H9 (cell line): Measurements from ENCODE around the gene ANGPT4. TPM values are rescaled to one million over a fixed set of nuclear protein-coding genes. Genes with fewer than 3 reads are reported as not detected.

Experiments used
- DNase-seq: peaks from one replicate; pipeline ENCODE4 v3.0.0-alpha.2; 2017
- H2AFZ ChIP-seq: one replicate; pipeline ENCODE4 v1.6.1; 2013; ENCODE audit warnings: mild to moderate bottlenecking, low read length, control low read depth, moderate library complexity
- H2AK5ac ChIP-seq: 2 replicates; pipeline ENCODE4 v1.6.1; 2013; ENCODE audit warnings: low read length, control low read depth, mixed read lengths; ENCODE audit not compliant: insufficient read length
- H2BK120ac ChIP-seq: one replicate; pipeline ENCODE4 v1.6.1; 2013; ENCODE audit warnings: low read depth, mild to moderate bottlenecking, low read length, control low read depth, inconsistent platforms; ENCODE audit not compliant: poor library complexity, severe bottlenecking
- H2BK12ac ChIP-seq: 2 replicates; pipeline ENCODE4 v1.6.1; 2013; ENCODE audit warnings: low read length, control low read depth, mixed read lengths, low read depth; ENCODE audit not compliant: insufficient read length
- H2BK15ac ChIP-seq: 2 replicates; pipeline ENCODE4 v1.6.1; 2013; ENCODE audit warnings: low read depth, low read length, control low read depth
- H2BK20ac ChIP-seq: one replicate; pipeline ENCODE4 v1.6.1; 2013; ENCODE audit warnings: low read depth, mild to moderate bottlenecking, low read length, control low read depth, inconsistent platforms; ENCODE audit not compliant: poor library complexity, severe bottlenecking
- H2BK5ac ChIP-seq: 2 replicates; pipeline ENCODE4 v1.6.1; 2013; ENCODE audit warnings: low read length, control low read depth, mixed read lengths; ENCODE audit not compliant: insufficient read length
- H3K14ac ChIP-seq: 2 replicates; pipeline ENCODE4 v1.6.1; 2013; ENCODE audit warnings: low read length, control low read depth; ENCODE audit not compliant: insufficient read depth
- H3K18ac ChIP-seq: 2 replicates; pipeline ENCODE4 v1.6.1; 2013; ENCODE audit warnings: low read depth, mild to moderate bottlenecking, mixed read lengths, low read length, control low read depth; ENCODE audit not compliant: insufficient read length
- H3K23ac ChIP-seq: 2 replicates; pipeline ENCODE4 v1.6.1; 2013; ENCODE audit warnings: low read length, control low read depth, mixed read lengths, low read depth; ENCODE audit not compliant: insufficient read length
- H3K23me2 ChIP-seq: 2 replicates; pipeline ENCODE4 v1.6.1; 2013; ENCODE audit warnings: low read depth, mild to moderate bottlenecking, mixed read lengths, low read length, control low read depth; ENCODE audit not compliant: insufficient read length, poor library complexity, severe bottlenecking
- H3K27ac ChIP-seq: 2 replicates; pipeline ENCODE4 v1.5.1; 2013; ENCODE audit warnings: low read length, control low read depth, mixed read lengths, low read depth; ENCODE audit not compliant: insufficient read length
- H3K27me3 ChIP-seq: 2 replicates; pipeline ENCODE4 v1.6.1; 2013; ENCODE audit warnings: low read length, control low read depth, inconsistent platforms; ENCODE audit not compliant: insufficient read depth
- H3K4ac ChIP-seq: 2 replicates; pipeline ENCODE4 v1.6.1; 2013; ENCODE audit warnings: low read depth, mild to moderate bottlenecking, control low read depth, inconsistent platforms, low read length, moderate library complexity
- H3K4me1 ChIP-seq: 2 replicates; pipeline ENCODE4 v1.6.1; 2013; ENCODE audit warnings: low read length, control low read depth, inconsistent platforms; ENCODE audit not compliant: insufficient read depth
- H3K4me2 ChIP-seq: 2 replicates; pipeline ENCODE4 v1.6.1; 2013; ENCODE audit warnings: low read length, control low read depth, mixed read lengths; ENCODE audit not compliant: insufficient read length, insufficient read depth
- H3K56ac ChIP-seq: 2 replicates; pipeline ENCODE4 v1.6.1; 2013; ENCODE audit warnings: low read depth, mild to moderate bottlenecking, mixed read lengths, low read length, control low read depth; ENCODE audit not compliant: insufficient read length
- H3K79me1 ChIP-seq: 2 replicates; pipeline ENCODE4 v1.6.1; 2013; ENCODE audit warnings: low read depth, mild to moderate bottlenecking, moderate library complexity, low read length, control low read depth, inconsistent platforms; ENCODE audit not compliant: insufficient read depth, poor library complexity, severe bottlenecking
- H3K79me2 ChIP-seq: 2 replicates; pipeline ENCODE4 v1.6.1; 2013; ENCODE audit warnings: low read length, control low read depth, inconsistent platforms; ENCODE audit not compliant: insufficient read depth
- H3K9ac ChIP-seq: 2 replicates; pipeline ENCODE4 v1.6.1; 2013; ENCODE audit warnings: low read length, control low read depth, mixed read lengths; ENCODE audit not compliant: insufficient read length; ENCODE audit errors: extremely low read depth
- H3K9me3 ChIP-seq: one replicate; pipeline ENCODE4 v1.6.1; 2013; ENCODE audit warnings: low read depth, low read length, inconsistent platforms; ENCODE audit not compliant: control insufficient read depth
- H3T11ph ChIP-seq: one replicate; pipeline ENCODE4 v1.6.1; 2013; ENCODE audit warnings: mild to moderate bottlenecking, low read length, control low read depth, inconsistent platforms
- H4K20me1 ChIP-seq: one replicate; pipeline ENCODE4 v1.6.1; 2013; ENCODE audit not compliant: control insufficient read depth, insufficient read length, insufficient read depth
- H4K5ac ChIP-seq: 2 replicates; pipeline ENCODE4 v1.6.1; 2013; ENCODE audit warnings: low read depth, mild to moderate bottlenecking, mixed read lengths, low read length, control low read depth; ENCODE audit not compliant: insufficient read length
- H4K8ac ChIP-seq: replicated peaks from 2 replicates; pipeline ENCODE4 v1.6.1; 2013; ENCODE audit warnings: low read length, control low read depth, mixed read lengths, low read depth; ENCODE audit not compliant: insufficient read length
- H4K91ac ChIP-seq: 2 replicates; pipeline ENCODE4 v1.6.1; 2013; ENCODE audit warnings: low read depth, mild to moderate bottlenecking, moderate library complexity, mixed read lengths, low read length, control low read depth; ENCODE audit not compliant: insufficient read length
- H3K27ac Mint-ChIP-seq, 3 experiments: 2 replicates in 2 of 3; 3 replicates in 1 of 3; pipeline ENCODE4 v1.8.0; 2020 to 2021; ENCODE audit warnings: mixed read lengths in 3 of 3, mild to moderate bottlenecking in 1 of 3, moderate library complexity in 1 of 3
- H3K27me3 Mint-ChIP-seq: 2 replicates; pipeline ENCODE4 v1.8.0; 2021; ENCODE audit warnings: low read depth, mild to moderate bottlenecking, moderate library complexity, mixed read lengths
- H3K36me3 Mint-ChIP-seq, 3 experiments: 2 replicates in 2 of 3; 3 replicates in 1 of 3; pipeline ENCODE4 v1.8.0; 2020 to 2021; ENCODE audit warnings: low read depth in 3 of 3, mixed read lengths in 3 of 3; ENCODE audit not compliant: insufficient read depth in 1 of 3
- H3K4me1 Mint-ChIP-seq, 2 experiments: 2 replicates each; pipeline ENCODE4 v1.8.0; 2020; ENCODE audit warnings: mixed read lengths in 2 of 2
- H3K4me3 Mint-ChIP-seq, 2 experiments: 2 replicates in 1 of 2; 3 replicates in 1 of 2; pipeline ENCODE4 v1.8.0; 2020 to 2021; ENCODE audit warnings: mild to moderate bottlenecking in 2 of 2, mixed read lengths in 2 of 2, moderate library complexity in 1 of 2
- H3K9me3 Mint-ChIP-seq, 2 experiments: 2 replicates in 1 of 2; 3 replicates in 1 of 2; pipeline ENCODE4 v1.8.0; 2020; ENCODE audit warnings: mild to moderate bottlenecking in 2 of 2, mixed read lengths in 2 of 2, moderate library complexity in 1 of 2
- CTCF ChIP-seq: fragments of 200-600 bp; sonication (generic); conservative IDR thresholded peaks from 3 replicates; pipeline ENCODE4 v1.8.0; 2021; ENCODE audit warnings: antibody characterized with exemption, mild to moderate bottlenecking
- WGBS: extraction: QIAGEN DNeasy Blood & Tissue Kit; methylation state at CpG from one replicate; pipeline ENCODE4 v1.1.7; 2013; ENCODE audit warnings: missing lambda C conversion rate, low lambda C conversion rate, mixed read lengths; ENCODE audit not compliant: insufficient read length; ENCODE audit errors: extremely low coverage; 5-methylcytosine and 5-hydroxymethylcytosine counted together
- total RNA-seq: library from RNA; stranded (reverse); gene quantifications from 2 replicates; pipeline ENCODE4 v1.2.1, GENCODE V29; 2021

ANGPT4 gene
- total RNA-seq, 1 experiment from 2014 or later, result 0.11 TPM

GRCh38 chr20:962683-963082 is 46.5 kb upstream of the ANGPT4 start:
- Histone ChIP-seq H2BK20ac (no peak overlapping the region), H3K23ac (no peak overlapping the region), H4K8ac (no peak overlapping the region), H3K4me1 (no peaks in the 10 kb centered on the region), H3K79me1 (no peaks in the 10 kb centered on the region), H2BK120ac (no peak overlapping the region), H3K56ac (no peak overlapping the region), H3K9me3 (no peaks in the 10 kb centered on the region), H3T11ph (no peak overlapping the region), H4K91ac (no peak overlapping the region), H3K14ac (no peak overlapping the region), H3K9ac (no peak overlapping the region), H3K4ac (no peak overlapping the region), H3K4me2 (no peak overlapping the region), H2AK5ac (no peak overlapping the region), H3K23me2 (no peaks in the 10 kb centered on the region), H3K79me2 (no peaks in the 10 kb centered on the region), H2BK5ac (no peak overlapping the region), H4K5ac (no peak overlapping the region), H3K18ac (no peak overlapping the region), H3K27me3 (no peaks in the 10 kb centered on the region), H3K27ac (no peak overlapping the region), H2AFZ (no peak overlapping the region), H2BK12ac (no peak overlapping the region), H2BK15ac (no peak overlapping the region), H4K20me1 (no peaks in the 10 kb centered on the region)
- peaks cover 1% of the 10 kb centered on the region for H3K27me3 Mint-ChIP-seq
- H3K4me1 Mint-ChIP-seq, result peaks cover 11 to 23% of the 10 kb centered on the region in 2 experiments
- no peak for TF ChIP-seq CTCF
- no peak for DNase-seq
- no CpG with 5 or more reads among the region's 8 CpGs for whole genome bisulfite sequencing
- H3K36me3 Mint-ChIP-seq, result no peaks in the 10 kb centered on the region; a peak in 1 of 7 replicates
- H3K4me3 Mint-ChIP-seq, result no peak overlapping the region
- no peaks in the 10 kb centered on the region for H3K9me3 Mint-ChIP-seq
- no peak overlapping the region for H3K27ac Mint-ChIP-seq
